HepG2 (cell line): Measurements from ENCODE around the gene TM9SF3. TPM values are rescaled to one million over a fixed set of nuclear protein-coding genes. Genes with fewer than 3 reads are reported as not detected.
A peak's percentile ranks its signal among the peaks of the same experiment; 100 is the strongest.

ENCODE experiments used
- ATAC-seq: fragments of 200-7000 bp; cut with Tn5 transposase; 3 replicates; pipeline ENCODE4 v1.9.1; 2020; ENCODE audit warnings: mild to moderate bottlenecking, moderate library complexity
- BruUV-seq: library from RNA; stranded (reverse); fragments of 400-500 nt; replicated peaks from 2 replicates; lab custom pipeline; 2021; lab: Mats Ljungman, UMichigan
- CTCF ChIA-PET: fragments of 300-600 bp; formaldehyde crosslinking; extraction: SDS; loops from one replicate; lab custom pipeline; 2021; ENCODE audit warnings: low total read pairs, inconsistent platforms, low intra/inter-chr PET ratio; lab: Yijun Ruan, JAX
- POLR2A ChIA-PET: fragments of 350-600 bp; sonication (Branson Sonifier 250); formaldehyde crosslinking; loops from one replicate; lab custom pipeline; 2020; ENCODE audit warnings: antibody characterized with exemption, inconsistent platforms; lab: Yijun Ruan, JAX
- DNase-seq: peaks from one replicate; pipeline ENCODE4 v3.0.0-alpha.2; 2015; ENCODE audit warnings: low spot score
- FAIRE-seq: peaks from 3 replicates; lab custom pipeline; 2011; peaks lifted over from hg19 to GRCh38; lab: Jason Lieb, UNC
- H2AFZ ChIP-seq: one replicate; pipeline ENCODE4 v1.6.1; 2011; ENCODE audit warnings: low read length, inconsistent platforms
- H3K27ac ChIP-seq: fragments of 300-600 bp; 3 replicates; pipeline ENCODE4 v1.8.0; 2011; ENCODE audit warnings: mixed run types, mild to moderate bottlenecking, mixed read lengths, low read length, inconsistent platforms; ENCODE audit not compliant: insufficient read depth; ENCODE audit errors: extremely low read length
- H3K27me3 ChIP-seq, 2 experiments: fragments of 200-600 bp in 1 of 2; 2 replicates in 1 of 2; 3 replicates in 1 of 2; pipeline versions ENCODE4 v1.6.0 to v1.8.0; 2011; ENCODE audit warnings: low read length in 2 of 2, mild to moderate bottlenecking in 2 of 2, moderate library complexity in 2 of 2, inconsistent platforms in 1 of 2; ENCODE audit not compliant: insufficient read depth in 2 of 2, control insufficient read depth in 1 of 2
- H3K36me3 ChIP-seq, 2 experiments: fragments of 200-600 bp in 1 of 2; replicated peaks in 1 of 2; 2 replicates in 1 of 2; 3 replicates in 1 of 2; pipeline versions ENCODE4 v1.5.1 to v1.8.0; 2011; ENCODE audit warnings: low read length in 2 of 2, inconsistent platforms in 1 of 2; ENCODE audit not compliant: insufficient read depth in 2 of 2, control insufficient read depth in 1 of 2
- H3K4me1 ChIP-seq: 2 replicates; pipeline ENCODE4 v1.5.1; 2012; ENCODE audit warnings: low read length, inconsistent platforms; ENCODE audit not compliant: insufficient read depth
- H3K4me2 ChIP-seq: 2 replicates; pipeline ENCODE4 v1.6.0; 2011; ENCODE audit warnings: low read depth, low read length, inconsistent platforms
- H3K4me3 ChIP-seq, 3 experiments: fragments of 200-600 bp in 1 of 3; sonication (generic), shearing (Covaris generic) in 1 of 3; replicated peaks in 1 of 3; 2 replicates each; pipeline ENCODE4 v1.5.1; 2011 to 2016; ENCODE audit warnings: low read length in 3 of 3, inconsistent platforms in 2 of 3, low read depth in 2 of 3, mild to moderate bottlenecking in 2 of 3, control low read depth in 1 of 3, mixed read lengths in 1 of 3; ENCODE audit not compliant: insufficient read depth in 1 of 3
- H3K79me2 ChIP-seq: one replicate; pipeline ENCODE4 v1.6.1; 2011; ENCODE audit warnings: low read length, inconsistent platforms; ENCODE audit not compliant: insufficient read depth
- H3K9ac ChIP-seq: 2 replicates; pipeline ENCODE4 v1.6.0; 2011; ENCODE audit warnings: mild to moderate bottlenecking, low read depth, low read length, inconsistent platforms; ENCODE audit not compliant: insufficient read depth
- H3K9me3 ChIP-seq: 2 replicates; pipeline ENCODE4 v1.5.1; 2012; ENCODE audit warnings: mild to moderate bottlenecking, low read length
- H4K20me1 ChIP-seq: 2 replicates; pipeline ENCODE4 v1.6.0; 2011; ENCODE audit warnings: inconsistent platforms, mild to moderate bottlenecking, low read length, moderate library complexity; ENCODE audit not compliant: insufficient read depth
- ARID2 ChIP-seq: sonication (generic); formaldehyde crosslinking; IDR thresholded peaks from 2 replicates; pipeline ENCODE4 v1.8.1; 2022; ENCODE audit warnings: mild to moderate bottlenecking, missing genetic modification reagents, borderline replicate concordance
- ARID3A ChIP-seq: IDR thresholded peaks from 2 replicates; pipeline ENCODE4 v1.6.1; 2012; ENCODE audit warnings: low read depth, low read length, improper control_type of control experiment
- KAT8 ChIP-seq: IDR thresholded peaks from 2 replicates; pipeline ENCODE4 v1.6.1; 2016; ENCODE audit warnings: missing genetic modification reagents, missing compliant biosample characterization
- KLF16 ChIP-seq, 2 experiments: sonication (generic) in 1 of 2; formaldehyde crosslinking in 1 of 2; IDR thresholded peaks; 2 replicates each; pipeline versions ENCODE4 v1.6.1 to v1.8.0; 2016 to 2023; ENCODE audit warnings: missing genetic modification reagents in 2 of 2, missing compliant biosample characterization in 1 of 2
- MXD1 ChIP-seq: sonication (generic); formaldehyde crosslinking; IDR thresholded peaks from 2 replicates; pipeline ENCODE4 v1.4.0; 2020; ENCODE audit warnings: mild to moderate bottlenecking, missing genetic modification reagents
- SIN3A ChIP-seq: IDR thresholded peaks from 2 replicates; pipeline ENCODE4 v1.6.1; 2011; ENCODE audit warnings: low read depth, mild to moderate bottlenecking, control low read depth, low read length, borderline replicate concordance
- TCF7L2 ChIP-seq: IDR thresholded peaks from 2 replicates; pipeline ENCODE4 v1.6.1; 2011; ENCODE audit warnings: mild to moderate bottlenecking, low read depth, low read length, moderate library complexity
- TIGD3 ChIP-seq: sonication (generic); formaldehyde crosslinking; IDR thresholded peaks from 2 replicates; pipeline ENCODE4 v1.5.1; 2020; ENCODE audit warnings: mild to moderate bottlenecking, missing genetic modification reagents, borderline replicate concordance
- ZNF280B ChIP-seq: sonication (generic); formaldehyde crosslinking; IDR thresholded peaks from 2 replicates; pipeline ENCODE4 v1.5.0; 2020; ENCODE audit warnings: missing genetic modification reagents, mild to moderate bottlenecking, borderline replicate concordance
- ZXDC ChIP-seq: sonication (generic); formaldehyde crosslinking; IDR thresholded peaks from 2 replicates; pipeline ENCODE4 v1.5.0; 2020; ENCODE audit warnings: mild to moderate bottlenecking, missing genetic modification reagents
- WGBS: methylation state at CpG from one replicate; pipeline ENCODE4 v1.1.6; 2017; ENCODE audit warnings: low lambda C conversion rate; 5-methylcytosine and 5-hydroxymethylcytosine counted together
- in situ Hi-C: cut with HindIII; loops from 2 replicates; pipeline ENCODE4 v1.10.0; 2017; ENCODE audit warnings: low pct_unique_long_range_greater_than_20kb; ENCODE audit not compliant: extremely low pct_ligation_motif_present
- intact Hi-C: fragments of 100-400 bp; cut with micrococcal nuclease; formaldehyde crosslinking; loops from one replicate; pipeline ENCODE4 v1.10.0; 2022; ENCODE audit not compliant: unreplicated experiment
- polyA plus RNA-seq, 8 experiments: library from polyadenylated mRNA; depleted of rRNA in 3 of 8; stranded (reverse) in 7 of 8; unstranded in 1 of 8; fragments of >200 nt; fragmentation: Illumina TruSeq in 4 of 8; extraction: Trizol in 4 of 8; gene quantifications; 2 replicates each; pipeline versions ENCODE4 v1.2.1 to v1.2.3, GENCODE V29; 2011 to 2016; ENCODE audit warnings: low read depth in 4 of 8, missing spikeins in 1 of 8, mixed read lengths in 1 of 8; ENCODE audit not compliant: insufficient read depth in 1 of 8
- total RNA-seq, 5 experiments: library from RNA; depleted of rRNA; stranded (reverse); fragments of >200 nt; fragmentation: Illumina TruSeq; extraction: Trizol; gene quantifications; 2 replicates each; pipeline ENCODE4 v1.2.3, GENCODE V29; 2016; ENCODE audit warnings: low read depth in 1 of 5

Gene TM9SF3
- total and polyA plus RNA-seq, 2 of the 13 experiments (the other 11 are each of a cell fraction or from before 2014, with no cell fraction given): 43.8 to 120 TPM

- peaks cover 30% of the 10 kb centered on the region for H4K20me1 ChIP-seq
- ATAC-seq (peak; percentile 52), DNase-seq (peak; percentile 75), FAIRE-seq (no peak)
- H3K4me3 ChIP-seq: peak overlapping the region; percentile 97
- H3K27ac ChIP-seq: peak overlapping the region; percentile 99
- no peaks in the 10 kb centered on the region; a peak in 1 of 5 replicates for H3K36me3 ChIP-seq
- ChIA-PET POLR2A (interaction anchor here (1.1 to 2.2 kb wide), 3 partner anchors 9 to 89 kb away, joined by 3 to 12 read pairs (median 4); no protein-coding TSS in a partner anchor), CTCF (no interaction called here)
- H3K4me1 ChIP-seq: peaks cover 40% of the 10 kb centered on the region
- intact Hi-C loops: loop anchor here (2.0 kb wide), 1 partner anchor 25 kb away; no protein-coding TSS in a partner anchor
- H3K27me3 ChIP-seq: no peaks in the 10 kb centered on the region; a peak in 1 of 5 replicates
- H3K9me3 ChIP-seq: no peaks in the 10 kb centered on the region
- H3K4me2 ChIP-seq: peak overlapping the region; percentile 90
- H3K9ac ChIP-seq: peak overlapping the region; percentile 99
- BruUV-seq: TSS peak; percentile 85
- in situ Hi-C loops: no loop called here
- H2AFZ ChIP-seq: peak overlapping the region; percentile 79
- 1% methylated on average over 25 of the region's 25 CpGs for WGBS
- H3K79me2 ChIP-seq: peaks cover 39% of the 10 kb centered on the region
- TF ChIP-seq KLF16 (CRISPR knock-in tag; IDR thresholded peaks at IDR 0.05) (0 out of 4 replicates have a peak, but pooled peaks of 1 of the 2 experiments have one; percentile 23), TIGD3 (no peak), TCF7L2 (no peak), ARID3A (0 out of 2 replicates have a peak, but pooled peaks have one; percentile 60), KAT8 (CRISPR knock-in tag) (peak; percentile 40; the same call in 1 of the 2 replicates), ARID2 (peak; percentile 81; the same call in 1 of the 2 replicates), SIN3A (0 out of 2 replicates have a peak, but pooled peaks have one; percentile 45), ZNF280B (no peak), MXD1 (0 out of 2 replicates have a peak, but pooled peaks have one; percentile 51), ZXDC (CRISPR knock-in tag) (no peak)
Observed at GRCh38 chr10:96587264-96588059, 650 bp upstream of the TM9SF3 start.
